Measurements from ENCODE around the gene TULP4. TPM values are rescaled to one million over a fixed set of nuclear protein-coding genes. Genes with fewer than 3 reads are reported as not detected.

The TULP4 gene
- total and polyA plus RNA-seq, 2 of the 8 experiments (the other 6 are each of a cell fraction or from before 2014, with no cell fraction given), result 7.7 to 51.6 TPM

DNA sequence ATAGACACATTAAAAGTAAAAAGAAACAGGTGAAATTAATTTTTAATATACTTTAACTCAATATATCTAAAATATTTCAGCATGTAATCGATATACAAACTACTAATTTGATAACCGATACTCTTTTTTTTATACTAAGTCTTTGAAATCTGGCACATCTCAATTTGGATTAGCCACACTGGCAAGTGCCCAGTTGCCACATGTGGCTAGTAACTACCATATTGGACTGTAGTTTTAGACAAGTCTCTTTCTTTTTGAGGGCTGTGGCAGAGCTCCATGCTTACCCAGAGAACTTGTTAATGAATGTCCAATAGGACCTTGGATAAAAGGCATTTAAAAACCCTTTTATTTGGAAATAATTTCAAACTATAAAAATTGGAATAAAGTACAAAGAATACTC, 17.8 kb downstream of the TULP4 start:
- Histone ChIP-seq H4K20me1 (replicated peaks in 1 of 2; ENCODE audit: control insufficient read depth in 1 of 2, insufficient read depth in 2 of 2, low read length in 2 of 2) (no peaks in the 10 kb centered on the region), H4K8ac (ENCODE audit: extremely low read depth, insufficient read depth, low read length) (no peak overlapping the region), H3K4ac (replicated peaks; ENCODE audit: insufficient read length, low read depth, low read length) (no peak overlapping the region), H3K23me2 (ENCODE audit: low read depth, low read length) (no peaks in the 10 kb centered on the region), H2BK15ac (ENCODE audit: low read length) (no peak overlapping the region), H2BK12ac (ENCODE audit: low read depth, low read length) (no peak overlapping the region), H3K27ac (ENCODE audit: low read depth, low read length) (no peak overlapping the region), H3K9ac (replicated peaks in 1 of 4; ENCODE audit: extremely low read depth in 1 of 4, low read depth in 3 of 4, low read length in 3 of 4) (no peak overlapping the region), H2BK20ac (ENCODE audit: low read length) (no peak overlapping the region), H2BK5ac (ENCODE audit: low read depth, low read length) (no peak overlapping the region), H3K27me3 (replicated peaks in 1 of 4; ENCODE audit: control insufficient read depth in 3 of 4, extremely low read depth in 1 of 4, insufficient read depth in 3 of 4, low read length in 3 of 4) (no peaks in the 10 kb centered on the region), H2AK5ac (ENCODE audit: low read depth, low read length) (no peak overlapping the region), H4K91ac (replicated peaks; ENCODE audit: insufficient read length, low read length) (no peak overlapping the region), H3K9me3 (ENCODE audit: insufficient read depth in 2 of 2, low read depth in 1 of 2, low read length in 1 of 2) (0 out of 4 replicates have a peak, but pooled peaks cover 4 to 8% of the 10 kb centered on the region in 2 experiments), H2AFZ (ENCODE audit: low read length) (no peak overlapping the region), H3K79me2 (ENCODE audit: control insufficient read depth in 1 of 2, insufficient read depth in 2 of 2, low read length in 2 of 2) (peaks cover 0 to 59% of the 10 kb centered on the region in 2 experiments; a peak in 3 of 4 replicates), H3K79me1 (ENCODE audit: low read depth, low read length) (no peaks in the 10 kb centered on the region), H4K5ac (ENCODE audit: insufficient read length, low read depth, low read length) (no peak overlapping the region), H3K36me3 (ENCODE audit: control insufficient read depth in 2 of 4, insufficient read depth in 4 of 4, low read length in 3 of 4) (peaks cover 0 to 3% (median 0%) of the 10 kb centered on the region in 4 experiments; a peak in 1 of 8 replicates), H3K18ac (ENCODE audit: extremely low read depth, low read length) (no peak overlapping the region), H3K4me2 (ENCODE audit: insufficient read depth in 1 of 2, low read depth in 2 of 2, low read length in 2 of 2) (no peak overlapping the region), H3K14ac (ENCODE audit: insufficient read length) (no peak overlapping the region), H3K4me3 (ENCODE audit: extremely low read depth in 1 of 4, insufficient read depth in 2 of 4, low read depth in 3 of 4, low read length in 4 of 4) (no peak overlapping the region), H3K23ac (ENCODE audit: insufficient read length) (no peak overlapping the region), H2BK120ac (replicated peaks; ENCODE audit: low read depth, low read length) (no peak overlapping the region), H3K56ac (replicated peaks; ENCODE audit: insufficient read length, low read depth, low read length) (no peak overlapping the region), H3K4me1 (replicated peaks in 1 of 4; ENCODE audit: control insufficient read depth in 3 of 4, insufficient read depth in 4 of 4, low read length in 3 of 4) (peaks cover 0 to 10% (median 6%) of the 10 kb centered on the region in 4 experiments; a peak in 4 of 7 replicates)
- FAIRE-seq (no peak), DNase-seq (ENCODE audit: low read depth in 1 of 2, low spot score in 2 of 2) (no peak)
- POLR2A ChIA-PET (ENCODE audit: partially characterized antibody), result no interaction called here
- 47% methylated on average over 2 of the region's 2 CpGs; no CpG with 5 or more reads in 1 of the 2 experiments for WGBS, 2 experiments (ENCODE audit: extremely low coverage in 1 of 2, insufficient coverage in 1 of 2, insufficient read length in 1 of 2, insufficient replicate concordance in 2 of 2, low coverage in 1 of 2, low lambda C conversion rate in 2 of 2, missing lambda C conversion rate in 1 of 2)
- CTCF ChIA-PET (ENCODE audit: partially characterized antibody), result interaction anchor here (1.0 kb wide), 1 partner anchor 27 kb away, joined by 3 read pairs; no protein-coding TSS in a partner anchor
- no peak for TF ChIP-seq SP1 (IDR thresholded peaks at IDR 0.05; ENCODE audit: low read depth, low read length)
- no peak for TF ChIP-seq CHD2 (IDR thresholded peaks at IDR 0.05; ENCODE audit: low read length)
- TF ChIP-seq POLR2AphosphoS5 (IDR thresholded peaks at IDR 0.05; ENCODE audit: low read depth, low read length), result no peak
- TF ChIP-seq CTBP2 (IDR thresholded peaks at IDR 0.05; ENCODE audit: borderline replicate concordance, insufficient read depth, insufficient read length, low read length), result no peak
- no peak for TF ChIP-seq CREB1 (IDR thresholded peaks at IDR 0.05)
- no peak for TF ChIP-seq RFX5 (IDR thresholded peaks at IDR 0.05; ENCODE audit: borderline replicate concordance, low read depth, low read length)
- no peak for TF ChIP-seq FOSL1 (IDR thresholded peaks at IDR 0.05; ENCODE audit: insufficient read depth, low read depth, low read length)
- no peak for TF ChIP-seq HDAC2 (IDR thresholded peaks at IDR 0.05; ENCODE audit: borderline replicate concordance in 1 of 2, low read depth in 2 of 2, low read length in 2 of 2)
- TF ChIP-seq TCF12 (IDR thresholded peaks at IDR 0.05; ENCODE audit: low read depth, low read length), result no peak
- TF ChIP-seq, protein P1, sequence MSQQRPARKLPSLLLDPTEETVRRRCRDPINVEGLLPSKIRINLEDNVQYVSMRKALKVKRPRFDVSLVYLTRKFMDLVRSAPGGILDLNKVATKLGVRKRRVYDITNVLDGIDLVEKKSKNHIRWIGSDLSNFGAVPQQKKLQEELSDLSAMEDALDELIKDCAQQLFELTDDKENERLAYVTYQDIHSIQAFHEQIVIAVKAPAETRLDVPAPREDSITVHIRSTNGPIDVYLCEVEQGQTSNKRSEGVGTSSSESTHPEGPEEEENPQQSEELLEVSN (IDR thresholded peaks at IDR 0.05), result no peak
- TF ChIP-seq CBX5 (IDR thresholded peaks at IDR 0.05; ENCODE audit: low read depth, low read length), result no peak
- TF ChIP-seq YY1 (IDR thresholded peaks at IDR 0.05; ENCODE audit: low read depth, low read length), result no peak
- TF ChIP-seq EZH2 (IDR thresholded peaks at IDR 0.05; ENCODE audit: low read depth, low read length, severe bottlenecking), result no peak
- TF ChIP-seq, protein P2, sequence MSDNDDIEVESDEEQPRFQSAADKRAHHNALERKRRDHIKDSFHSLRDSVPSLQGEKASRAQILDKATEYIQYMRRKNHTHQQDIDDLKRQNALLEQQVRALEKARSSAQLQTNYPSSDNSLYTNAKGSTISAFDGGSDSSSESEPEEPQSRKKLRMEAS (IDR thresholded peaks at IDR 0.05), result no peak
